ENCODE measurements around the gene PNPLA7.

The PNPLA7 gene

DNA sequence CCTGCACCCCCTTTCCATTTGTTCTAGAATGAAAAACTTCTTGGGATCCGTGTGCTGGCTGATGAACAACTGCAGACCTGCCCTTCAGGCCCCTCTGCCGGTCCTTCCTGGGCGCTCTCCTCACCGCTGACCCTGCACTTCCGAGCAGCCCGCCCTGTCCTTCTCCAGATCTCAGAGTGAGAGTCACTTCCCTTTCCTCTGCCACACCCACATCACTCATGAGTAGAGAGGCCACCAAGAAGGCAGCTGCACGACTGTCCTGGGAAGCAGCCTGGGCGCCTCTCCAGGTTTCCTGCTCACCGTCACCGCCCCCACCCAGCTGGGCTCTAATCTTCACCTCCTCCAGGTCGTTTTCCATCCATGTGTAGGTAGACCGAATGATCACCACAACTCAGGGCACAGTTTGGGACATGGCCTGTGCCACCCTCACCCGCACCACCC, 56.1 kb downstream of the PNPLA7 start:
- DNase-seq (ENCODE audit: low spot score): no peak

DNA sequence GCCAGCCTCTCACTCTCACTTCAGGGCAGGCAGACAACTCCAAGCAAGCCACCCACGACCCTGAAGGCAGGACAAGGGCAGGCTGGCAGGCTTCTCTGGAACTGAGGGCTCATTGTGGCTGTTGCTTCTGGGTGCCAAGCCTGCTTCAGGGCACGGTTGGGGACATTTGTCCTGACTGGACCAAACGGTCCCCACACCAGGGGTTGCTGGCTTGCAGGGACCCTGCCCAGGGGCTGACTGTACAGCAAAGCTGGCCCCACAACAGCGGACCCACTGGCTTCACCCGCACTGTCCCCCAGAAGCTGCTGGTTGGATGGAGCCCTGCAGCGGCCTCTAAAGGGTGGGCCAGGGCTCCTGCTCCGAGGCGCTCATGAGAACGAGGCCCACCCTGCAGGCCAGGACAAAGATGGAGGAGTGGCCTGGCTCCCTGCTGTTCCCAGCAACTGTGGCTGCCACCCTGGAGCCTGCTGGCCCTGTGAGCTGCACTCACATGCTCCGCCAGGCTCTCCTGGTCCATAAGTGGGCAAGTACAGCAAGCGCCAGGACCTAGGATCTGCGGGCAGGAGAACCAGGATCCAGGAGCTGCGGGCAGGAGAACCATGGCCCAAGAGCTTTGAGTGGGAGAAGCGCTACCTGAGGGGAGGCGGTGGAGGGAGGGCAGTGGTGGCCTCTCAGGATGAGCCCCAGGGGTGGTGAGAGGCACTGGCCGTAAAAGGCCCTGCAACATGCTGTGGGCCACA, 56.7 kb downstream of the PNPLA7 start:
- DNase-seq (ENCODE audit: low spot score): no peak

DNA sequence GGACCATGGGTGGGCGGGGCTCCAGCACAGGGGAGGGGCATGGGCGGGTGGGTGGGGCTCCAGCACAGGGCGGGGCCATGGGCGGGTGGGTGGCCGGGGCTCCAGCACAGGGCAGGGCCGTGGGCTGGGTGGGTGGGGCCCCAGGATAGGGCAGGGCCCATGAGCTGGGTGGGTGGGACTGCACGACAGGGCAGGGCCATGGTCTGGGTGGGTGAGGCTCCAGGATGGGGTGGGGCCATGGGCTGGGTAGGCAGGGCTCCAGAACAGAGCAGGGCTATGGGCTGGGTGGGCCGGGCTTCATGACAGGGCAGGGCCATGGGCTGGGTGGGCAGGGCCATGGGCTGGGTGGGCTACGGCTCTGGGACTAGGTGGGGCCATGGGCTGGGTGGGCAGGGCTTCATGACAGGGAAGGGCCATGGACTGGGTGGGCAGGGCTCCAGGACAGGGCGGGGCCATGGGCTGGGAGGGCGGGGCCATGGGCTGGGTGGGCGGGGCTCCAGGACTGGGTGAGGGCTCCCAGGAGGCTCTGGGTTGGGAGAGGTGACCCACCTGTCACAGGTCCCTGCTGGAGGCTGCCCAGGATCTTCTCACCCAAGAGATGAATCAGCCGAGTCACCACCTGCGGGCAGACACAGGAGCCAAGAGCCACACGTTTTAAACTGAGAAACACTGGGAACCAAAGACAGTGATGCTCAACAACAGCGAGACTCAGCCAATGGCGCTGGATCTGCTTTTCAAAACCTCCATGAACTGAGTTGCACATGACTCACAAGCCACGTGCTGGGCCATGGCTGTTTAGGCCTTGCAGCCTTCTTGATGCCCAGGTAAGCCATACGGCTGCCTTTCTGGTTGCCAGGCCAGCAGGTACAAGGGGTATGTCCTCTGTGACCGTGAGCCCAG, 57.5 kb downstream of the PNPLA7 start:
- DNase-seq (ENCODE audit: low spot score): peak; percentile 78

DNA sequence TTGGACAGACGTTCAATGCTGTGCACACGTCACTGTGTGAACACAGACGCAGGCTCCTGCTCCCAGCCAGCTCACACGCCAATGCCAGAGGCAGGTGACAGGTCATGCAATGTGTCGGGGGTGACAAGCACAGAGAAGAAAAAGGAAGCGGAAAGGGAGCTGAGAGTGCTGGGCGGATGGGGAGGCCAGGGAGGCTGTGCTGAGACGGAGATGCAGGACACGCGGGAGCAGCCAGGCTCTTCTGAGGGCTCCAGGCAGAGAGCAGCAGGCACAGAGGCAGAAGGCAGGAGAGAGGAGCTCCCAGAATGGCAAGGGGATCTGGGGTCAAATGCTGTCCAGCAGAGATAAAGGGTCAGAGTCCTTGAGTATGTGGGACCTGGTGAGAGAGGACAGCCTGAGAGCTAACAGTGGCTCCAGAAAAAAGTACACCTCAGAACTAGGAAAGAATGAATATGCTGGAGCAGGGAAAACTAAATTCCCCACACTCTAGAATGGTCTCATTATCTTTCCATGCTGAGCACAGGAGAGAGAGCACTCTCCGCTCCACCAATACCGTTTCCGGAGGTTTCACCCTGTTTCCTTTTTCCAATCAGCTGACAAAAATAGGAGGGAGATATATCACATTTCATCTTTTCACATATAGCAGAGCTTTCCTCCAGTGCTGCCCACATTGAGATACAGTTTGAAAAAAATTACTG, 58.3 kb downstream of the PNPLA7 start:
- no peak for DNase-seq (ENCODE audit: low spot score)

DNA sequence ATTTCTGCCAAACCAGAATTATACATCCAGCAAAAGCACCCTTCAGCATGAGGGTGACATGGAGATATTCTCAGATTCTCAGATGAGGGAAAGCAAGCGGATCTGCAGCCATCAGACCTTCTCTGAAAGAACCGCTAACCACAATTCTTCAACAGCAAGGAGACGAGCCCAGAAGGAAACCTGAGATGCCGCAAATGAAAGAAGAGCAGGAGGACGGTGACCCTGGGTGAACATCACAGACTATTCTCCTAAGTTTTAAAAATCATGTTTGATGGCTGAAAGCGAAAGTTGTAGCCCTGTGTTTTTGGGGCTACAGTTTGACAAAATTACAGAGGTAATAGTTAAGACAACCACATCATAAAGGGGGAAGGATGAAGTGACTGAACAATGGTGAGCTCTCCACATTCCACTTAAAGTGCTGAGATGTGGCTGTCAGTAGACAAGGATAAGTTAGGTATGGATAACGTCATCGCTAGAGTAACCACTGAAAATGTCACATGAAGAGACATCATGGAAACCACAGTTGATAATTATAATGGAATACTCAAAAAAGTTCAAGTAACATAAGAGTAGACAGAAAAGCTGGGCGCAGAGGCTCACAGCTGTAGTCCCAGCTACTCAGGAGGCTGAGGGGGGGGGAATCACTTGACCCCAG, 59.5 kb downstream of the PNPLA7 start:
- no peak for DNase-seq (ENCODE audit: low spot score)

DNA sequence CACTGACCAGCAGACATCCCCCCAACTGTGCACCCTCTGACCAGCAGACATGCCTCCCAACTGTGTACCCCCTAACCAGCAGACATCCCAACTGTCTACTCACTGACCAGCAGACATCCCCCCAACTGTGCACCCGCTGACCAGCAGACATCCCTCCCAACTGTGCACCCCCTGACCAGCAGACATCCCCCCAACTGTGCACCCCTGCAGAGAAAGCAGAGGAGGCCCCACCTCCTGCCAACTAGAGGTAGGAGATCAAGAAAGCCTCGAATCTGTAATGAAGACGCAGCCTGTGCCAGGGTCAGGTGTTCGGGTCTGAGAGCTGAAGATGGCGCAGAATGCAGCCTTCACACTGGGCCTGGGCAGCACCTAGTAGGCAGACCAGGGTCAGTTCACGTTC, 61.3 kb downstream of the PNPLA7 start:
- no peak for DNase-seq (ENCODE audit: low spot score)

DNA sequence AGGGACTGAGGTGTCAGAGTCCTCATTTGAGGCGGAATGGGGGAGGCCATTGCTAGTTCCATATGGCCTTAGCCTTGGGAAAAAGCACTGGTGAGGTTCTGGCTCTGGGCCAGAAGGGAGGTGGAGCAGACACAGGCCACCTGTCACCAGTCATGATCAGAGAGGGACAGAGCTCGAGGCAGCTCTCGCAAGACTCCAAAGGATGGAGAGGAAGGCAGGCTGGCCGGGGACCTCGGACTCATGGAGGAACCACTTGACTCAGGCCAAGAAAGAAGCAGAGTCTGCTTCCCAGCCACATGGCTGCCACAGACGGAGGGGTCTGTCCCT, 61.9 kb downstream of the PNPLA7 start:
- no peak for DNase-seq (ENCODE audit: low spot score)

DNA sequence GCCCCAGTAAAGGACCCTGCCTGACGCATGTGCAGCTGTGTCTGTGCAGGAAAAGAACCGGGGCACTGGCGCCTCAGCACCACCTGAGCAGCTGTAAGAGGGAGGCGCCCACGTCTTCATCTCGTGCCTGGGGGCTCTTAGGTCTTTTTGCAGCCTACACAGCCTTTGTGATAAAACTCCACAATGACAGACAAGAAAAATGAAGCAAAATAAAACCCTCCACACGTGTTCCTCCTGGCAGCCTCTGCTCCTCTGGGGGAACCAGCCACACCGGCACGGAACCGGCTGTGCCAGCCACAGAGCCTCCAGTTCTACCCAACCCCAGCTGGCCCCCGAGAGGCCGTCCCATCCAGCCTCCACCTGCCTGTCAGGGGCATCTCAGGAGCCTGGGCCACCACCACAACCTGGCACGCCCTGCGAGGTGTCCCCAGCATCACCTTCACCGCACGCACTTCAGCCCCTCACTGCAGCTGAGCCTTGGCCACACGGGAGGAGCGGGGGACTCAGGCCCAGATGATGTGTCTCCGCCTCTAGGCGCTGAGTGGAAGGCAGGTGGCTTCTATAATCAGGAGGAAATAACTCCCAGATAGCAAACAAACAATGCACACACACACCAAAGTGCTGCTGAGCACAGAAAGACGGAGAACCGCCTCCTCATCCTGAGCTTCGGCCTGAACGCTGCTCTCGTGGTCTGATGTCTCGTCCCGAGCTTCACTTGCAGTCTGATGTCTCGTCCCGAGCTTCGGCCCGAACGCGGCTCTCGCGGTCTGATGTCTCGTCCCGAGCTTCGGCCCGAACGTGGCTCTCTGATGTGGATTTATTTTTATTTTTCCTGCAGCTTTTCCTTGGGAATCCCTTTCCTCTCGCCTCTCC, 62.5 kb downstream of the PNPLA7 start:
- DNase-seq (ENCODE audit: low spot score): no peak

DNA sequence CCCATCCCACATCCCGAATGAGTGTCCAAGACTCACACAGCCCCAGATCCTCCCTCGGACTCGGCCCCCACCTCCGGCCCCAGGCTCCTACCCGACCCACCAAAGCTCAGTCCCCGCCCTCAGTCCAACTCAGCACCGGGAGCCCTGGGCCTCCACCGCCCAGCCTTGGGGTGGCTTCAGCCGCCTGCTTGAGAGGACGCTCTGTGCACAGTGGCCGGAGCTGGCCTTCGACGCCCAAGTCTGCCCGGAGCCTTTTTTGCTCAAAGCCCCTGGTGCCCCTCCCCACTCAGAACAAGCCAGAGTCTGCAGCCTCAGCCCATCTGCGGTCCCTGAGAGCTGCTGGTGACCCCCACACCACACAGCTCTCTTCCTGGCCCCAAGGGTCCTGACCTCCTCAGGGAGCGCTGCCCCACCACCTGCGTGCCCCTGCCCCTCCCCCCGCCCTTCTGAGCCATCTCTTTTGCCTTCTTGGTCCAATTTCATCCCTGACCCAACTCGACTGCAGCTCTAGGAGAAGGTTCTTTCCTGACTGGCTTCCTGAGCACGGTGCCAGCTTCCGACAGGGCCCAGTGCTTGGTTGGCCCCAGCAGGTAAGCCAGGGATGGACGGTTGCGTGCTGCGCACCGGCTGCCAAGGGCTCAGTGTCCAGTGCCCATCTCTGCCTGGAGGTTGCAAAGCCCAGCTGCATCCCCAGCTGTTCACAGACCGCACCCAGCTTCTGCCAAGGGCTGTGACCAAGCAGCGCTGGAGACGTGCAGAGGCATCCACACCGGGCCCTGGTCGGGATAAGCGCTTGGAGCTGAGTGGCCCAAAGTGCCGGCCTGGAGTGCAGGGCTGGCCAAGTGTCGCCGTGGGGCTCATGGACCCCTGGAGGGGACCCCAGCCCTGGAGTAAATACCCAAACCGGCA, 63.4 kb downstream of the PNPLA7 start:
- DNase-seq (ENCODE audit: low spot score): no peak

DNA sequence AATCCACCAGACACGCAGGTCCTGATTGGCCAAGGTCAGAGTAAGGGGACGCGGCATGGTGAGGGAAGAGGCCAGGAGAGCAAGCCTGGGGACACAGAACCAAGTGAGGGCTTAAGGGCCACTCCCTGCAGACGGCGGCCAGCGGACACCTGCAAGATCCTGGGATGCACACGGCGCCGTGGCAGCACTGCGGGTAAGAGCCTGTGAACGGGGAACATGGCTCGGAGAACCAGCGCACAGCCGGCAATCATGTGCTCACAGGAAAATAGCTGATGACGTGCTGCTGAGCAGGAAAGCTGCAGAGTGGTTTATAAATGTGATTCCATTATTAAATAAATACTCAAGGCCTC, 64.1 kb downstream of the PNPLA7 start:
- no peak for DNase-seq (ENCODE audit: low spot score)

DNA sequence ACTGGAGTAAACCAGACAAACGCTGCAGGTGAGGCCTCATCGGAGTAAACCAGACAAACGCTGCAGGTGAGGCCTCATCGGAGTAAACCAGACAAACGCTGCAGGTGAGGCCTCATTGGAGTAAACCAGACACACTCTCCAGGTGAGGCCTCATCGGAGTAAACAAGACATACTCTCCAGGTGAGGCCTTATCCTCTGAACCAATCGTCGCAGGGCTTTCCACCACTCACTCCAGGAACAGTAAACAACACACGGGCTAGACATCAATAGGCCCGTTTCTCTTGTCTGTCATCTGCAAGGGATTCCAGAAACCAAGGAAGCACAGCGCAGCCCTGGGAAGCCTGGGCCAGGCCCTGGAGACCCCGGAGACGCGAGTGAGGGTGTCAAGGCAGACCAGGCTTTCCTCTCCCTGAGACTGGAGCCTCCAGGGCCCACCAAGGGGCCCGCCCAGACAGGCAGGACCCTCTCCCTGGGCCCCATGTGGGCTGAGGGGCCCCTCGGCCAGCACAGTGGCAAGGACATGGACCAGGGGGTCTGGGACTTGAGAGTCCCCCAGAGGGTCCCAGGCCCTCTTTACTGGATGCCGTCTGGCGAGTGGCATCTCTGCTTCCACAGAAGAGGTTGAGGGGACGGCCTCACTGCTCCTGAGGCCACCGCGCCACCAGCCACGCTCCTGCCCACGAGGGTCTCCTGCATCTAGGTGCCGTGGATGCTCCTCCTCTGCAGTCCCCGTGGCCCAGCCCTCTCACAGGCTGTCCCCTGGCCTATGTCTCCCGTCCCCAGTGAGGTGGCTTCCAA, 64.7 kb downstream of the PNPLA7 start:
- no peak for DNase-seq (ENCODE audit: low spot score)

DNA sequence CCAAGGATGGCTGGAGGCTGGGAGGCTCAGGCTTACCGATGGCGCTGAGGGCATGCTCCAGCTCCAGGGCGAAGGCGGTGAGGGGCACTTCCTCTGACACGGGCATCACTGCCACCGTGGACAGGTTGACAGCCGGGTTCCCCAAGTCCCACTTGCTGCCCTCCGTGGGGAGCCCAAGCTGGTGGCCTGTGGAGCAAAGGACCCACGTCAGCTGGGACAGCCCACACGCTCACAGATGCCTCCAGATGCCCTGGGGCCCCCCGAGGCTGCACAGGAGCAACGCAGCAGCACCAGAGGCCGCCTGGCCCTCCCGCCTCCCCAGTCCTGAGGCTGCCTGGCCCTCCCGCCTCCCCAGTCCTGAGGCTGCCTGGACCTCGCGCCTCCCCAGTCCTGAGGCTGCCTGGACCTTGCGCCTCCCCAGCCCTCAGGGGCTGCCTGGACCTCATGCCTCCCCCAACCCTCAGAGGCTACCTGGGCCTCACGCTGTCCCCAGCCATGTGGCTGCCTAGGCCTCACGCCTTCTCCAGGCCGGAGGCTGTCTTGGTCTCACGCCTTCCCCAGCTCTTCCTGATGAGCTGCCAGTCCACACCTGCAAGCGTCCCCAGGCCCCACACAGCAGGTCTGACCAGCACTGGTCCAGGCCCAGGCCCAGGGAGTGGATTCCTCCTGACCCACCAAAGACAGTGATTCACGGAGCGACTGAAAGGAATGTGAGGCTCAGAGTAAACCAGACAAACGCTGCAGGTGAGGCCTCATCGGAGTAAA, 65.5 kb downstream of the PNPLA7 start:
- no peak for DNase-seq (ENCODE audit: low spot score)

DNA sequence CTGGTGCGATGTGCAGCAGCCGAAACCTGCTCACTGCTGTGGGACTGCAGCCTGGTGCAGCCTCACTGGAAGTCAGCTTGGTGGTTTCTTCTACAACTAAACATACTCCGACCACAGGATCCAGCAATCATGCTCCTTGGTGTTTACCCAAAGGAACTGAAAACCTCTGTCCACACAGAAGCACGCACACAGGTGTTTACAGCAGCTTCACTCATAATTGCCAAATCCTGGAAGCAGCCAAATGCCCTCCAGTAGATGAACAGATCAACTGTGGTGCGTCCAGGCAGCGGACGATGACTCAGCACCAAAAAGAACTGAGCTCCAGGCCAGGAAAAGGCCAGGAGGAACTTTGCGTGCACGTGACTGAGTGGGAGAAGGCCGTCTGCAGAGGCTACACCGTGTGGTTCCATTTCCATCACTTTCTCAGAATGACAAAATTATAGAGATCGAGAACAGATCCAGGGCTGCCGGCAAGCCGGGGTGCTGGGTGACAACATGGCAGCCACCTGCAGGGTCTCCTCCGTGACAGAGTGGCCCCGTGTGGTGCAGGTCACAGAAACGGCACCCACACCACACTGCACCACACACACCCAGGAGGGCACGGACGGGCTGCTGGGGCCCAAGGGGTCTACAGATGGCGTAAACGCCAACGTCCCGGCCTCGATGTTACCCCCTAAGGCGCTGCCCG, 68.0 kb downstream of the PNPLA7 start:
- DNase-seq (ENCODE audit: low spot score): peak; percentile 62

DNA sequence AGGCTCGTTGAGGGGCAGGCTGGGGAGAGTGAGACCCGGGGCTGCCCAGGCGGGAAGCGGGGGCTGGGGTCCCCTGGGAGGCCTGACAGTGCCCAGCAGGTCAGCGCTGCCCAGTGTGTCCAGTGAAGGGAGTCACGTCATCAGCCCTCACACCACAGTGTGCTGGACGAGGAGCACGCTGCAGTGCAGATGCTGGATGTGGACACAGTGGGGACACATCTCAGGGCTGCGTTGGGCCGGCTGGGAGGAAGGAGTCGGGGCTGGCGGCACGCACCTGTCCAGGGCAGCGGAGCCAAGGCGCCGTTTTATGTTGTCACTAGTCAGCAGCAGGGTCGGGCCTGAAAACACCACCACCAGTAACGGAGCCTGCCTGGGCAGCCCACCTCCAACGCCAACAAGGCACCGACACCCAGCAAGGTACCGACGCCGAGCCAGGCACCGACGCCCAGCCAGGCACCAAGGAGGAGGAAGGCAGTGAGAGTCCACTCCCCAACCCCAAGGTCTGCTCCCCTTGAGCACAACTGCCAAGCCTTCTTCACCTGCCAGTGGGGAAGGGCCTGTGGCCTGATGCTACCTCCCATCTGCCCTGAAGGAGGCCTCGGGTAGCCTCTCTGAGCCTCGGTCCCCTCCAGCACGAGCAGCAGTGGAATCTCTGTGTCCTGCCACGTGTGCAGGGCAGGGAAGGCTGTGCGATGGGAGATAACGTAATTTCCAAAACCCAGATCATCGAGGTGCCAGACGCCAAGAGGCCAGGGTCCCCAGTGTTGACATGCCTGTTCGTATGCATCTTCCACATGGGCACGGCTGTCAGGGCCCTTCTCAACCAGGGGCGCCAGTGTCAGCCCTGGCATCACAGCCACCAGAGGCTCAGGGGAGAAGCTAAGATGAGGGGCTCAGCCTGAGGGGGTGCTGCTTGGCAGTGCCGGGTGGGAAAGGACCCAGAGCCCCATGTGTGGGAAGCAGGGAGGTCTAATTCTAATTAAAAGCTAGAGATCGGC, 69.2 kb downstream of the PNPLA7 start:
- no peak for DNase-seq (ENCODE audit: low spot score)

DNA sequence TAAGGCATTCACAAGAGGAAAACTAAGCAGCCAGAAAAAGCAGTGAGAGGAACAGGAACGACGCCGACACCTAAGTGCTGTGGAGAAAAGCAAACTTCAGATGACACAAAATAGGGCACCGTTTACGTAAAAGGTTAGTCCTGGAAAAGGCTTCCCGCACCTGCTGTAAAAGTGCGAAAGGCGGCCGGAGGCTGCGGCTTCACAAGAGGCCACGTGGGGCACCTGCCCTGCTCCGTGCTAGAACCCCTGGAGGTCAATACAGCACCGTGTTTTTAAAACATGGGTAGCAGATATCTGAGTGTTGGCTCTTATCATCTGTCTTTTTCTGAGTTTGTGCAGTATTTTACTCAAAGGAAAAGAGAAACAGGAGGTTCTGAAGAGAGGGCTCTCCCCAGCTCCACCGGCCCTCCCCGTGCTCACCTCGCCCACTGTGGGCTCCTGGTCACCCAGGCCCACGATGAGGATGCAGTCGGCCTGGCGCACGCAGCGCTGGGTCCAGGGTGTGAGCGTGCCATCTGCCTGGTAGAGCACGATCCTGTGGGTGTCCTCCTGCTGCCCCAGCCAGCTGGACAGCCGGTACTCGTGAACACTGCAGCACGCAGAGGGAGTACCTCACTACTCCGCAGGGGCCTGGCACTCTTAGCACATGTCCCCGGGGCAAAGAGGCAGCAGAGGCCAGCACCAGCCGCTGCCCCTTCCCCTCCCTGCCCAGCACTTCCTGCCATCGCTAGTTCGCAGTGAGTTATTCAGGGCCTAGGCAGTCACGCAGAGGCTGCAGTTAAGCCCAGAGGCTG, 70.1 kb downstream of the PNPLA7 start:
- no peak for DNase-seq (ENCODE audit: low spot score)

Measured in SW480 (cell line).